Activated naive CD8-positive, alpha-beta T cell (primary cell): ENCODE measurements around the gene ADGRB3.
"Not testable (repeated sequence)": the region's sequence is repeated elsewhere in the genome, so short reads cannot be mapped to it uniquely, and the experiment has no call there.

Experiments
- H3K27ac Mint-ChIP-seq: one replicate; pipeline ENCODE4 v1.8.0; 2021; ENCODE audit warnings: mixed read lengths
- H3K27me3 Mint-ChIP-seq: one replicate; pipeline ENCODE4 v1.8.0; 2021; ENCODE audit warnings: mixed read lengths
- H3K36me3 Mint-ChIP-seq: one replicate; pipeline ENCODE4 v1.8.0; 2021; ENCODE audit warnings: mixed read lengths
- H3K4me1 Mint-ChIP-seq: one replicate; pipeline ENCODE4 v1.8.0; 2021; ENCODE audit warnings: low read depth, mixed read lengths
- H3K4me3 Mint-ChIP-seq: one replicate; pipeline ENCODE4 v1.8.0; 2021; ENCODE audit warnings: mild to moderate bottlenecking, mixed read lengths
- H3K9me3 Mint-ChIP-seq: one replicate; pipeline ENCODE4 v1.8.0; 2021; ENCODE audit warnings: low read depth, mixed read lengths

ADGRB3 gene

DNA sequence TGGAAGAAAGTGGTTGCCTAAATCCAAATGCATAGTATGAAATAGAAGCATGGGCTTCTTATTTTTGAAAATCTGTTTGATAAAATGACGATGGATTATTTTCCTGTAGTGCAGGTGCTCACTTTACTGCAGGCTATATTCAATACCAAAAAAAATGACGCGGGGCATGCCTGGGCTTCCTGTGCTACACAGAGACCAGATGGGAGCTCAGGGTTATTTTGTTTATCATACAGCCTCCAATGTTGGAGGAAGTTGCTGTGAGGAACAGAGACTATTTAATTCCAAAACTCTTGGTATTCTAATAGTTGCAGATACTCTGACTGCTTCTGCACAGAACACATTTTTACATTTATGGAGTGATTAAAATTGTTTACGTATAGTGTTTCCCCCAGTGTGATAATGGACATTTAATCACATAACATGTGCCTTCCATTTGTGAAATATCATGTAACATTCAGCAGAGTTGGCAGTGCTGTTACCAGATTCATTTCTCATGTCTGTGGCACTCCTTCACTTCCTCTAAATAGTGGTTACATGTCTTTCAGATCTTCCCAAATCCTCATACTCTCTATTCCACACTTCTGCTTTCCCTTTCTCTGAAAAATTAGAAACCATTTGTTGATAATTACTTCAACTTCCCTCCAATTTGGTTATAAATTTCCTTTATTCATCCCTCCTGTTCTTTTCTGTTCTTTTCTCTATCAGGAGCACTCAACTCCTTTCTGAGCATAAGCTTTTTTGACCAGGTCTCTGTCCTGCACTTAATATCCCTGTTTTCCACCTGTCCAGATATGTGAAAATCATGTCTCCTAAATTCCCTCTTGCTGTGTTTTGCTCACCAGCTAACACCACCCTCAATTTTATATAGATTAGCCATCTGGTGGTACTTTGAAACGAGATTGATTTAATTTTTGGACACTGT lies 121.6 kb downstream of the ADGRB3 start:
- H3K27ac Mint-ChIP-seq = no peak overlapping the region
- H3K4me3 Mint-ChIP-seq = no peak overlapping the region
- peaks cover 2% of the 10 kb centered on the region for H3K27me3 Mint-ChIP-seq
- H3K9me3 Mint-ChIP-seq = no peaks in the 10 kb centered on the region
- no peaks in the 10 kb centered on the region for H3K4me1 Mint-ChIP-seq
- no peaks in the 10 kb centered on the region for H3K36me3 Mint-ChIP-seq

DNA sequence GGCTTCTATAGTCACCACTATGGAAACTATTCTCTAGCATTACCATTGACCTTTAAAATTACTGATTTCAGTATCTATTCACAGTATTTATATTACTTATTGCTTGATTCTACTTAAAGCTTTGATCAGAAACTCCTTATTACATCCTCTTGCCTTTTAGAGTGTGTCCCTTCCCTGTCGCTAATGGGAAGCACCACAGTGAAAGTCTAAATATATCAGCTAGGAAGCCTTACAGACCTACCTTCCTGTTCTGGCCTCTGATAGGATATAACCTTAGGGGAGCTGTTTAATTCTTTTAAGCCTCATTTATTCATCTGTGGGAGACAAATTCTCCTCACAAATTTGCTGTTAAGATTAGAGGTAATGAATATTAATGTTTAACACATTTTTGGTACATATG lies 122.7 kb downstream of the ADGRB3 start:
- Mint-ChIP-seq H3K4me3 (no peak overlapping the region), H3K27me3 (no peaks in the 10 kb centered on the region), H3K36me3 (no peaks in the 10 kb centered on the region), H3K4me1 (no peaks in the 10 kb centered on the region), H3K27ac (no peak overlapping the region), H3K9me3 (no peaks in the 10 kb centered on the region)

DNA sequence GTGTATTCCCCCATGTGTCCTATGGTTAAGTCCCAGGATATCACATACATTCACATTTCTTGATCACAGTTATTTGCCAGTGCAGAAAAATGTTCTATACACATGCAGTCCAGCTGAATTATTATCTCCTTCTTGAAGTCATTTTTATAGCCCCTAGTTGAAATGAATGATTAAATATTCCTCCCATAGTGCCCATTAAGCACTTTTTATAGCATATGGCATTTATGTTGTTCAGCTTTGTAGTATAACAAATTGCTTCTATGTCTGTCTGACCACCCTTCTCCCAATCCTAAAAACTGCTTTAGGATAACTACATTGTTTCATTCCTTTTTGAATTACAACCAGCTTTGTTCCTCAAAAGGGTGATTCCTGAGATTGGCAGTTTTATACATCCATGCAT lies 123.5 kb downstream of the ADGRB3 start:
- Mint-ChIP-seq H3K27me3 (no peaks in the 10 kb centered on the region), H3K27ac (no peak overlapping the region), H3K9me3 (no peaks in the 10 kb centered on the region), H3K4me1 (no peaks in the 10 kb centered on the region), H3K4me3 (no peak overlapping the region), H3K36me3 (no peaks in the 10 kb centered on the region)

DNA sequence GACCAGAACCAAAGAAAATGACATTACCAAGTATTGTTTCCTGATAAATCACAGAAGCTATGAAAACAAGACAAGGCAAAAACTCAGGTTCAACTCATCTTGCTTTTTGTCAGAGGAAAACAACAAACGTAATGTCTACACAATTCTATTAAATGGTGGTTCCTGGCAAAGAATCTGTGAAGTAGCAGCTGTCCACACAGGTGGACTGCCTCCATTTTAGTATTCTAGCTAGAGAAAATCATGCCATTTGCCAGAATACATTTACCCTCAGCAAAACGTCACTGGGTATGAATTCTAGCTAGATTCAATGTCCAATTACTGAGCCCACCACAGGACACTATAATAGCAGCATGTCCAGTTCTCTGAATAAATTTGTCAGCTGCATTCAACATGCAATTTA lies 125.4 kb downstream of the ADGRB3 start:
- Mint-ChIP-seq H3K27me3 (no peaks in the 10 kb centered on the region), H3K36me3 (no peaks in the 10 kb centered on the region), H3K9me3 (no peaks in the 10 kb centered on the region), H3K27ac (no peak overlapping the region), H3K4me3 (no peak overlapping the region), H3K4me1 (no peaks in the 10 kb centered on the region)

DNA sequence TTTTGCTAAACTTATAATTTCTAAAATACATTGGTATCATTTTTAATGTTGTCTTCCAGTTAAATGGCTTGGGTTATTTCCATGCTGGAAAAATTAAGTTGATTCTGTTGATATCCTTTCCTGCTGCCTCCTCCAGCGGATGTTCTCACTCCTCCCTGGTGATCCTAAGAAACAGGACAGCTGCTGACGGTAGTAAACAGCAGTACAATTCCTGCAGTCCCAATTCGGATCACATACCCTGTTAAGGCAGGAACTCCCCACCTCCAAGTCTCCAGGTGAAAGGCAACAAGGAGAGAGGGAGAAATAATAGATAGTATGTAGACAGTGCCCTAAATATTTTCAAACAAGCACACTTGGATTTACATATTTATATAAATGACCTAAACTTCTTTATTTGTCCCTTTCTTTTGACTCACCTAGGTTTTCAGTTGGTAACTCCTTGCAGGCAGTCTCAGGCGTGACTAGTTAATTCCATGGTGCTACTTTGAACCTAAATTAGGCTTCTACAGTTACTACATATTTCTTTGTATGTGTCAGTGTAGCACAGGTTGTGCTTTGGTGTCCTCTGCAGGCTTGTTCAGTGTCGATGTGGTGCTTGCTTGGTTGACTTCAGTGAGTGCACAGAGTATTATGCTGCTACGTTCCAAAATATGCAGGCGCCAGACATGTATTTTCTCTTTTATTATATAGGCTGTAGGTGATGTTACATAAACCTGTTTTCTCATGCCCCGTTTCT lies 126.0 kb downstream of the ADGRB3 start:
- no peak overlapping the region for H3K27ac Mint-ChIP-seq
- no peaks in the 10 kb centered on the region for H3K36me3 Mint-ChIP-seq
- H3K4me3 Mint-ChIP-seq = no peak overlapping the region
- H3K4me1 Mint-ChIP-seq = no peaks in the 10 kb centered on the region
- no peaks in the 10 kb centered on the region for H3K27me3 Mint-ChIP-seq
- no peaks in the 10 kb centered on the region for H3K9me3 Mint-ChIP-seq

DNA sequence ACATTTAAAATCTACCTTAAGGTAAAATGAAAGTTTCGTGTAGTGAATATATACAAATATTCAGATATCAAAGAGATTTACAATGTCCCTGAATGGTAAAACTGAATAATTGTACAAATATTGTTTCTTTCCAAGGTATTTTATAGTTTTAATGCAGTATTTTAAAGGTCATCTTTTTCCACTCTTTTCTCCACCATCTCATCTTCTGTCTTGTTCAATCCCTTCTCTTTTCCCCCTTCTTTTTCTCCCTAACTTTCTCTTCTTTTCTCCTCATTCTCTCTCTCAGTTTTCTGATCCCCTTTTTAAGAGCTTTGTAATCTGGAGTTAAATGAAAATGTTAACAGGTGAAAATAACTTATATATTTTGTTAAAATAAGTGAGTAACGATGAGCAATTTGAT lies 126.9 kb downstream of the ADGRB3 start:
- Mint-ChIP-seq H3K4me3 (no peak overlapping the region), H3K9me3 (no peaks in the 10 kb centered on the region), H3K4me1 (no peaks in the 10 kb centered on the region), H3K27ac (no peak overlapping the region), H3K36me3 (no peaks in the 10 kb centered on the region), H3K27me3 (no peaks in the 10 kb centered on the region)

DNA sequence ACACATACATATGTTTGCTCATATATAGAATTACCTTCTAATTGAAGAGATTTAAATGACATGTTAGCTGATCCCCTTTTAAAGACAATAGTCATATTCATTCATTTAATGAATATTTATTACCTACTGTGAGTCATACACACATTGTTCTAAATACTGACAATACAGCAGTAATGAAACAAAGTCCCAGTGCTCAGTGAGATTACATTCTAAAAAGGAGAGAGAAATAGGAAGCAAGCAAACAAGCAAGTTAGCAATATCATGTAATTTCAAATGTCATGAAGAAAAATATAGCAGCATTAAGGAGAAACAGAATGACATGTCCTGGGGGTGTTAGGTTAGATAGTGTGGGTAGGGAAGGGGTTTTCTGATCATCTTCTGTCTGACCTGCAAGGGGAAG lies 136.3 kb downstream of the ADGRB3 start:
- H3K4me1 Mint-ChIP-seq = no peaks in the 10 kb centered on the region
- H3K27me3 Mint-ChIP-seq = peaks cover 3% of the 10 kb centered on the region
- H3K4me3 Mint-ChIP-seq = no peak overlapping the region
- no peak overlapping the region for H3K27ac Mint-ChIP-seq
- H3K9me3 Mint-ChIP-seq = peaks cover 7% of the 10 kb centered on the region
- no peaks in the 10 kb centered on the region for H3K36me3 Mint-ChIP-seq

DNA sequence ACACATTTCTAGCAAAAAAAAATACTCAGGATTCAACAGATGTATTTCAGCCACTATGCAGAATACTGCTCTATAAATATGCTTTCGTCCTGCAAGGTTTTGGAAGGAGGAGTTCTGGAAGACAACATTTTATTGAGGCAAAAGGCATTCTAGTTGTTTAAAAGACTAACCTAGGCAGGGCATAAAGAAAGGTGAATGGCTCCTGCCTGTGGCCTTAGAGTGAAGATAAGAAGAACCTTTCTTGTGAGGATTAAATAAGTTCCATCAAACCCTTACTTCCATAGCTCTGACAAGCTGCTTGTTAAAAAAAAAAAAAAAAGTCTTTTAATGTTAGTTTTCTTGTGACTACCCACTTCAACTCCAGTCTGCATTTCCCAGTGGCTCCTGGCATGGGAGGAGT lies 139.8 kb downstream of the ADGRB3 start:
- Mint-ChIP-seq H3K9me3 (no peaks in the 10 kb centered on the region), H3K27ac (no peak overlapping the region)

DNA sequence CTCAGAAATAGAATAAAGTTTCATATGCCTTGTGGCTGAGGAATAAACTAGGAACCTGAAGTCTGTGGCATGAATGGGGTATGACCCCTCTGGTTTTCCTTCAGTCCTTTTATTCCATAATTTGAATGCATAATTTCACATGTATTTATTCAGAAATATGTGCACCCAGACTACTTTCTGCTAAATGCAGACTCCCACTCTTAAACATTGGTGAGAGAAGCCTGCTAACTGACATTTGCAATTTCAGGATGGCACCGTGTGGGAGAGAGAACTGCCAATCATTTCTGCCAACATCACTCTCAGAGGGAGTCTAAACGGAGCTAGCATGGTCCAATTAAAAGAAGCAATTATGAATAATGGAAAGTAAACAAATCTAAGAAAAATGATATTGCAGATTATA lies 141.3 kb downstream of the ADGRB3 start:
- H3K36me3 Mint-ChIP-seq = no peaks in the 10 kb centered on the region
- H3K4me1 Mint-ChIP-seq = no peaks in the 10 kb centered on the region
- no peaks in the 10 kb centered on the region for H3K9me3 Mint-ChIP-seq
- H3K4me3 Mint-ChIP-seq = no peak overlapping the region
- peaks cover 3% of the 10 kb centered on the region for H3K27me3 Mint-ChIP-seq
- H3K27ac Mint-ChIP-seq = no peak overlapping the region

More for the DNA sequence above, 139.8 kb downstream of the ADGRB3 start:
- Mint-ChIP-seq H3K4me1 (no peaks in the 10 kb centered on the region), H3K4me3 (no peak overlapping the region), H3K36me3 (no peaks in the 10 kb centered on the region), H3K27me3 (peaks cover 3% of the 10 kb centered on the region)

DNA sequence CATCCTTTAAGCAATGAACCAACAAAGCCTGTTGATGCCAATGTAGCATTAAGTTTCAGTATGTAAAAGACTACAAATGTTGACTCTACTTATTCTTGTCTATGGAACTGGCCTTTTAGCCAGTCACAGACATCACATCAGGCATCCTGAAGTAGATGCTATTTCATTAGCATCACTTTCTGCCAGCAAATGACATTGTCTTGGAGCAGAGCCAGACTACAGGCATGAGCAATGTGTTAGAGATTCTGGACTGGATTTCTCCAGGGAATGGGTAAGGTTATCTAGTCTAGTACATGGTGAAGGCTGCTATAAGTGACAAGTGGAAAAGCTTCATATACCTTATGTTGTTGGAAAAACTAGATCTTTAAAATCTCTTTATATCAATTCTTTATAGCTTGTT lies 142.9 kb downstream of the ADGRB3 start:
- H3K27ac Mint-ChIP-seq = no peak overlapping the region
- no peaks in the 10 kb centered on the region for H3K9me3 Mint-ChIP-seq
- H3K4me1 Mint-ChIP-seq = no peaks in the 10 kb centered on the region
- no peak overlapping the region for H3K4me3 Mint-ChIP-seq
- H3K36me3 Mint-ChIP-seq = no peaks in the 10 kb centered on the region
- no peaks in the 10 kb centered on the region for H3K27me3 Mint-ChIP-seq

DNA sequence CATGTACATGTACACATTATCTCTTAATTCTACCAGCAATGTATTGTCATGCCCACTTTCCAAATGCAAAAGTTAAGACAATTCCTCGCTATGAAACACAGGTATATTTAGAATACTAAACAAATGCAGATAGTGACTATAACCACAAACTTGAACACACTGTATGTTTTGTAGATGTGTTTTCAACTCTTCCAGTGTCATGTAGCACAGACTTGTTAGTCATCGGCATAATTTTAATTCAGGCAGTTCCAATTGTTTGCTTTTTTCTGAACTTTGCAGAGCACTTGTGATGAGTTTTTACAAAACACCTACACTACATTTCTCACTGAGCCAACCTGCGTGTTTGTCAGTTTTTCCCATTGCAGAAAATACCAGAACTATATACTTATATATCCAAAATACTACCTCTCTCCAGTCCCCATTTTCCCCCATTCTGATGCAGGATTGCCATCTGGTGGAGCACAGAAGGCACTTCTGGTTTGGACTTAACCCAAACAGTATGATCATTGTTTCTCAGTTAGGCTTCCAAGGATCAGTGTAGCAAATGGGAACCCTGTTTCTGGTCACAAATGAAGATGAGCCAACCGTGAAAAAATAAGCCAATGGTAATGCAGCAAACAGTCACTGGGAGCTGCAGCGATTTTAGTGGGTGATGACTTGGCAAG lies 143.4 kb downstream of the ADGRB3 start:
- Mint-ChIP-seq H3K9me3 (no peaks in the 10 kb centered on the region), H3K4me1 (no peaks in the 10 kb centered on the region), H3K27me3 (no peaks in the 10 kb centered on the region), H3K4me3 (no peak overlapping the region), H3K27ac (no peak overlapping the region), H3K36me3 (no peaks in the 10 kb centered on the region)

DNA sequence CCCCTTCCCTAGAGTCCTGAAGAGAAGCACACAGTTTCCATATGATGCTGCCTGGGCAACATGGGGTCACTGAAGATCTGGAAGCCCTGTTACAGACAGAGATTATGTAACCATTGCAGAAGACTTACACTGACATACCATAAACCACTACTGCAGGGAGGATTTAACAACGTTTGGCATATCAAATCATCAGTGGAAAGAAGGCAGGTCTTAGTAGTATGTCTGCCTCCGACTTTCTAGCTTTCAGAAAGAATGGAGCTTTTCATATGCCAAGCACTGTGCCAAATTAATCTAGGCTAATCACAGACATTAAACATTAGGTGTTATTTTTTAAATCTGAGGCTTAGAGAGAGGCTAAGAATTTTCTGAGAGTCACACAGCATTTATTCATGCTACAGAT lies 144.3 kb downstream of the ADGRB3 start:
- H3K9me3 Mint-ChIP-seq = no peaks in the 10 kb centered on the region
- H3K36me3 Mint-ChIP-seq = no peaks in the 10 kb centered on the region

DNA sequence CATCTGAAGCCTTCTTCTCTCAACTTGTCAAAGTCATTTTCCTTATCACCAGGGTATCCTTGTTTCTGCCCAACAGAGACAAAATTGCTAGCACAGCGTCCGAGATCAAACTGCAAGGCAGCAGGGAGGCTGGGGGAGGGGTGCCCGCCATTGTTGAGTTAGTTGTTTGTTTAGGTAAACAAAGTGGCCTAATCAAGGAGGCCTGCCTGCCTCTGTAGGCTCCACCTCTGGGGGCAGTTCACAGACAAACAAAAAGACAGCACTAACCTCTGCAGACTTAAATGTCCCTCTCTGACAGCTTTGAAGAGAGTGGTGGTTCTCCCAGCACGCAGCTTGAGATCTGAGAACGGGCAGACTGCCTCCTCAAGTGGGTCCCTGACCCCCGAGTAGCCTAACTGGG lies 155.0 kb downstream of the ADGRB3 start:
- H3K9me3 Mint-ChIP-seq, H3K27me3 Mint-ChIP-seq, H3K27ac Mint-ChIP-seq, H3K36me3 Mint-ChIP-seq, H3K4me1 Mint-ChIP-seq, H3K4me3 Mint-ChIP-seq: not testable (repeated sequence)

More for the DNA sequence above, 144.3 kb downstream of the ADGRB3 start:
- H3K4me3 Mint-ChIP-seq = no peak overlapping the region
- no peaks in the 10 kb centered on the region for H3K4me1 Mint-ChIP-seq
- no peaks in the 10 kb centered on the region for H3K27me3 Mint-ChIP-seq
- no peak overlapping the region for H3K27ac Mint-ChIP-seq

DNA sequence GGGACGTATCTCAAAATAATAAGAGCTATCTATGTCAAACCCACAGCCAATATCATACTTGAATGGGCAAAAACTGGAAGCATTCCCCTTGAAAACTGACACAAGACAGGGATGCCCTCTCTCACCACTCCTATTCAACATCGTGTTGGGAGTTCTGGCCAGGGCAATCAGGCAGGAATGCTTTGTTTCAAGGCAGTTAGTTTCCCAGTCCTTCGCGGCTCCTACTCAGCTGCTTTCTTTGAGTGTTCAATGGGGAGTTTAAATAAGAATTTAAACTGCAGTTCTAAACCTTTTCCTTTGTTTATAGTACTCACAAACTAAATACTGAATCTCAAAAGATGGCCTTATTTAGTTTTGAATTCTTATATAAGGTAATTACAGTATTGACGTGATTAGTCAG lies 179.9 kb downstream of the ADGRB3 start:
- H3K36me3 Mint-ChIP-seq, H3K27ac Mint-ChIP-seq, H3K9me3 Mint-ChIP-seq, H3K4me3 Mint-ChIP-seq, H3K27me3 Mint-ChIP-seq, H3K4me1 Mint-ChIP-seq: not testable (repeated sequence)

DNA sequence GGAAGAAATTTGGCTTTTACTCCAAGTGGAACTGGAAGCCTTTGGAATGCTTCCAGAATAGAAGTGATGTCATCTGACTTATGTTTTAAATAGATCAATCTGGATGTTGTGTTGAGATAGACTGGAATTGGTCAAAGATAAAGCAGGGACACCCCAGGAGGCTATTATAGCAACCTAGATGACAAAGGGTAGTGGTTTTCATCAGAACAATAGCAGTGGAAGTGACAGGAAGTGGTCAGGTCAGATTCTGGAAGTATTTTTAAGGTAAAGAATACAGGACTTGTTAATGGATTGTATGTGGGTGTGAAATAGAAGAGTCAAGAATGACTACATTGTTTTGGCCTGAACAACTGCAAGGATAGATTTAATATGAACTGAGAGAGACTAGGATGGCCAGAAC lies 191.4 kb downstream of the ADGRB3 start:
- H3K27ac Mint-ChIP-seq = no peak overlapping the region
- no peaks in the 10 kb centered on the region for H3K36me3 Mint-ChIP-seq
- H3K4me3 Mint-ChIP-seq = no peak overlapping the region
- H3K4me1 Mint-ChIP-seq = no peaks in the 10 kb centered on the region
- no peaks in the 10 kb centered on the region for H3K27me3 Mint-ChIP-seq
- no peaks in the 10 kb centered on the region for H3K9me3 Mint-ChIP-seq
